HL-60 (cell line): ENCODE measurements around the gene KRTAP12-2.

Source experiments
- POLR2AphosphoS5 ChIP-seq: IDR thresholded peaks from 2 replicates; pipeline ENCODE4 v1.6.1; 2012; ENCODE audit warnings: low read depth
- TF ChIP-seq, protein P1 (sequence below): IDR thresholded peaks from one replicate; pipeline ENCODE4 v1.5.1; 2011; ENCODE audit warnings: low read length, control low read depth, inconsistent platforms; ENCODE audit not compliant: insufficient read depth

DNA sequence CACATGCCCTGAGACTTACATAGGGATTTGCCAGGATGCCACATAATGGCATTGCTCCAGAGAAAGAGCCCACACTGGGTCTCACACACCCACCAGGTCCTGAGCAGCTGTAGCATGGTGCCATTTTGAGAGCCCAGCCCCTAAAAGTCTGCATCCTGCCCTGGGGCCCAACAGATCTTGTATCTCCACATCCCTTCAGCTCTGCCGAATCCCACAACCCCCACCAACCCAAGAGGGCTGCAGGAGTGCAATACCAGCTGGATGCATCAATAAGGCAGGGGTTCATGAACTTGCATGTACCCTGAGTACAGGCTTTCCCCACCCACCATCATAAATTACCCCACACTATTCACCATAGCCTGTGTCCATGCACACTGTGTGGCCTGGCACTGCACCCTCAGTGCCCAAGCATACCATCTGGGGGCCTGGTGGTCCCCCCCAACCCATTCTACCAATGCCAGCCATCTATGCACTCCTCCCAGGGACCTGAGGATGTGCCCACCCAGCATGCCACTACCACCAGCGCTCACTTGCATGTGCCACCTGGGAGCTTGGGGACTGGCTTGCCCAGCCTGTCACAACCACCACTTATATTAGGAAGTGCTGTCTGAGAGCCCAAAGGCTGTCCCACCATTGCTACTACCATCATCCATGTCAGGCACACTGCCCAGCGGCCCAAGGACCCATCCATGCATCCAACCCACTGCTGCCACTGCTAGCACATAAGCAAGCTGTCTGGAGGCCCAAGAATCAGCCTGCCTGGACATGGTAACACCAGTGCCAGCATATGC lies 4.1 kb upstream of the KRTAP12-2 start:
- TF ChIP-seq, protein P1, sequence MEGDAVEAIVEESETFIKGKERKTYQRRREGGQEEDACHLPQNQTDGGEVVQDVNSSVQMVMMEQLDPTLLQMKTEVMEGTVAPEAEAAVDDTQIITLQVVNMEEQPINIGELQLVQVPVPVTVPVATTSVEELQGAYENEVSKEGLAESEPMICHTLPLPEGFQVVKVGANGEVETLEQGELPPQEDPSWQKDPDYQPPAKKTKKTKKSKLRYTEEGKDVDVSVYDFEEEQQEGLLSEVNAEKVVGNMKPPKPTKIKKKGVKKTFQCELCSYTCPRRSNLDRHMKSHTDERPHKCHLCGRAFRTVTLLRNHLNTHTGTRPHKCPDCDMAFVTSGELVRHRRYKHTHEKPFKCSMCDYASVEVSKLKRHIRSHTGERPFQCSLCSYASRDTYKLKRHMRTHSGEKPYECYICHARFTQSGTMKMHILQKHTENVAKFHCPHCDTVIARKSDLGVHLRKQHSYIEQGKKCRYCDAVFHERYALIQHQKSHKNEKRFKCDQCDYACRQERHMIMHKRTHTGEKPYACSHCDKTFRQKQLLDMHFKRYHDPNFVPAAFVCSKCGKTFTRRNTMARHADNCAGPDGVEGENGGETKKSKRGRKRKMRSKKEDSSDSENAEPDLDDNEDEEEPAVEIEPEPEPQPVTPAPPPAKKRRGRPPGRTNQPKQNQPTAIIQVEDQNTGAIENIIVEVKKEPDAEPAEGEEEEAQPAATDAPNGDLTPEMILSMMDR: no peak
- no peak for TF ChIP-seq POLR2AphosphoS5
